ENCODE data around the gene SKA3.

Gene SKA3

DNA sequence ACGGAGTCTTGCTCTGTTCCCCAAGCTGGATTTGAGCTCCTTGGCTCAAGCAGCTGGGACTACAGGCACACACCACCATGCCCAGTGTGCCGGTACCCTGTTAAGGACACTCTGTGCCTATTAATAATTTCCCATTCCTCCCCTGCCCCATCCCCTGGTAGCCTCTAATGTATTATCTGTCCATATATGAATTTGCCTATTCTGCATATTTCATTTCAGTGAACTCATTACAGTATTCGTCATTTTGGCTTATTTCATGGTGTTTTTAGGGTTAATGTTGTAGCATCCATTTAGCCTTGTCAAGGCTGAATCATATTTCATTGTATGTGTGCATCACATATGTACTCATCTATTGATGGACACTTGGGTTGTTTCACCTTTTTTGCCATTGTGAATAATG, 33.6 kb downstream of the SKA3 start (continued):
- TF ChIP-seq, protein P1, sequence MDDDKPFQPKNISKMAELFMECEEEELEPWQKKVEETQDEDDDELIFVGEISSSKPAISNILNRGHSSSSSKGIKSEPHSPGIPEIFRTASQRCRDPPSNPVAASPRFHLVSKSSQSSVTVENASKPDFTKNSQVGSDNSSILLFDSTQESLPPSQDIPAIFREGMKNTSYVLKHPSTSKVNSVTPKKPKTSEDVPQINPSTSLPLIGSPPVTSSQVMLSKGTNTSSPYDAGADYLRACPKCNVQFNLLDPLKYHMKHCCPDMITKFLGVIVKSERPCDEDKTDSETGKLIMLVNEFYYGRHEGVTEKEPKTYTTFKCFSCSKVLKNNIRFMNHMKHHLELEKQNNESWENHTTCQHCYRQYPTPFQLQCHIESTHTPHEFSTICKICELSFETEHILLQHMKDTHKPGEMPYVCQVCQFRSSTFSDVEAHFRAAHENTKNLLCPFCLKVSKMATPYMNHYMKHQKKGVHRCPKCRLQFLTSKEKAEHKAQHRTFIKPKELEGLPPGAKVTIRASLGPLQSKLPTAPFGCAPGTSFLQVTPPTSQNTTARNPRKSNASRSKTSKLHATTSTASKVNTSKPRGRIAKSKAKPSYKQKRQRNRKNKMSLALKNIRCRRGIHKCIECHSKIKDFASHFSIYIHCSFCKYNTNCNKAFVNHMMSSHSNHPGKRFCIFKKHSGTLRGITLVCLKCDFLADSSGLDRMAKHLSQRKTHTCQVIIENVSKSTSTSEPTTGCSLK (tag by site-specific recombination; IDR thresholded peaks at IDR 0.05): no peak
- TF ChIP-seq, protein P2, sequence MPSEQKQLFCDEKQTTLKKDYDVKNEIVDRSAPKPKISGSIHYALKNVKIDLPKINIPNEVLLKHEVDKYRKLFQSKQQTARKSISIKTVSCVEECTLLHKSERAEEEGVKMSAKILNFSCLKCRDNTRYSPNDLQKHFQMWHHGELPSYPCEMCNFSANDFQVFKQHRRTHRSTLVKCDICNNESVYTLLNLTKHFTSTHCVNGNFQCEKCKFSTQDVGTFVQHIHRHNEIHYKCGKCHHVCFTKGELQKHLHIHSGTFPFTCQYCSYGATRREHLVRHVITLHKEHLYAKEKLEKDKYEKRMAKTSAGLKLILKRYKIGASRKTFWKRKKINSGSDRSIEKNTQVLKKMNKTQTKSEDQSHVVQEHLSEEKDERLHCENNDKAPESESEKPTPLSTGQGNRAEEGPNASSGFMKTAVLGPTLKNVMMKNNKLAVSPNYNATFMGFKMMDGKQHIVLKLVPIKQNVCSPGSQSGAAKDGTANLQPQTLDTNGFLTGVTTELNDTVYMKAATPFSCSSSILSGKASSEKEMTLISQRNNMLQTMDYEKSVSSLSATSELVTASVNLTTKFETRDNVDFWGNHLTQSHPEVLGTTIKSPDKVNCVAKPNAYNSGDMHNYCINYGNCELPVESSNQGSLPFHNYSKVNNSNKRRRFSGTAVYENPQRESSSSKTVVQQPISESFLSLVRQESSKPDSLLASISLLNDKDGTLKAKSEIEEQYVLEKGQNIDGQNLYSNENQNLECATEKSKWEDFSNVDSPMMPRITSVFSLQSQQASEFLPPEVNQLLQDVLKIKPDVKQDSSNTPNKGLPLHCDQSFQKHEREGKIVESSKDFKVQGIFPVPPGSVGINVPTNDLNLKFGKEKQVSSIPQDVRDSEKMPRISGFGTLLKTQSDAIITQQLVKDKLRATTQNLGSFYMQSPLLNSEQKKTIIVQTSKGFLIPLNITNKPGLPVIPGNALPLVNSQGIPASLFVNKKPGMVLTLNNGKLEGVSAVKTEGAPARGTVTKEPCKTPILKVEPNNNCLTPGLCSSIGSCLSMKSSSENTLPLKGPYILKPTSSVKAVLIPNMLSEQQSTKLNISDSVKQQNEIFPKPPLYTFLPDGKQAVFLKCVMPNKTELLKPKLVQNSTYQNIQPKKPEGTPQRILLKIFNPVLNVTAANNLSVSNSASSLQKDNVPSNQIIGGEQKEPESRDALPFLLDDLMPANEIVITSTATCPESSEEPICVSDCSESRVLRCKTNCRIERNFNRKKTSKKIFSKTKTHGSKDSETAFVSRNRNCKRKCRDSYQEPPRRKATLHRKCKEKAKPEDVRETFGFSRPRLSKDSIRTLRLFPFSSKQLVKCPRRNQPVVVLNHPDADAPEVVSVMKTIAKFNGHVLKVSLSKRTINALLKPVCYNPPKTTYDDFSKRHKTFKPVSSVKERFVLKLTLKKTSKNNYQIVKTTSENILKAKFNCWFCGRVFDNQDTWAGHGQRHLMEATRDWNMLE (tag by site-specific recombination; conservative IDR thresholded peaks at IDR 0.05; ENCODE audit: low read depth): no peak
- no peak for TF ChIP-seq ZNF416 (tag by site-specific recombination; IDR thresholded peaks at IDR 0.05)
- no peak for TF ChIP-seq GFI1B (tag by site-specific recombination; IDR thresholded peaks at IDR 0.05)
- no peak for TF ChIP-seq HOXA7 (CRISPR knock-in tag; IDR thresholded peaks at IDR 0.05; ENCODE audit: borderline replicate concordance)
- TF ChIP-seq, protein P3, sequence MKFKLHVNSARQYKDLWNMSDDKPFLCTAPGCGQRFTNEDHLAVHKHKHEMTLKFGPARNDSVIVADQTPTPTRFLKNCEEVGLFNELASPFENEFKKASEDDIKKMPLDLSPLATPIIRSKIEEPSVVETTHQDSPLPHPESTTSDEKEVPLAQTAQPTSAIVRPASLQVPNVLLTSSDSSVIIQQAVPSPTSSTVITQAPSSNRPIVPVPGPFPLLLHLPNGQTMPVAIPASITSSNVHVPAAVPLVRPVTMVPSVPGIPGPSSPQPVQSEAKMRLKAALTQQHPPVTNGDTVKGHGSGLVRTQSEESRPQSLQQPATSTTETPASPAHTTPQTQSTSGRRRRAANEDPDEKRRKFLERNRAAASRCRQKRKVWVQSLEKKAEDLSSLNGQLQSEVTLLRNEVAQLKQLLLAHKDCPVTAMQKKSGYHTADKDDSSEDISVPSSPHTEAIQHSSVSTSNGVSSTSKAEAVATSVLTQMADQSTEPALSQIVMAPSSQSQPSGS (tag by site-specific recombination; IDR thresholded peaks at IDR 0.05; ENCODE audit: low read depth): no peak
- TF ChIP-seq TRIM28 (IDR thresholded peaks at IDR 0.05; ENCODE audit: borderline replicate concordance, low read length): no peak
- TF ChIP-seq, protein P4, sequence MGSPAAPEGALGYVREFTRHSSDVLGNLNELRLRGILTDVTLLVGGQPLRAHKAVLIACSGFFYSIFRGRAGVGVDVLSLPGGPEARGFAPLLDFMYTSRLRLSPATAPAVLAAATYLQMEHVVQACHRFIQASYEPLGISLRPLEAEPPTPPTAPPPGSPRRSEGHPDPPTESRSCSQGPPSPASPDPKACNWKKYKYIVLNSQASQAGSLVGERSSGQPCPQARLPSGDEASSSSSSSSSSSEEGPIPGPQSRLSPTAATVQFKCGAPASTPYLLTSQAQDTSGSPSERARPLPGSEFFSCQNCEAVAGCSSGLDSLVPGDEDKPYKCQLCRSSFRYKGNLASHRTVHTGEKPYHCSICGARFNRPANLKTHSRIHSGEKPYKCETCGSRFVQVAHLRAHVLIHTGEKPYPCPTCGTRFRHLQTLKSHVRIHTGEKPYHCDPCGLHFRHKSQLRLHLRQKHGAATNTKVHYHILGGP (tag by site-specific recombination; IDR thresholded peaks at IDR 0.05): no peak
- TF ChIP-seq, protein P5, sequence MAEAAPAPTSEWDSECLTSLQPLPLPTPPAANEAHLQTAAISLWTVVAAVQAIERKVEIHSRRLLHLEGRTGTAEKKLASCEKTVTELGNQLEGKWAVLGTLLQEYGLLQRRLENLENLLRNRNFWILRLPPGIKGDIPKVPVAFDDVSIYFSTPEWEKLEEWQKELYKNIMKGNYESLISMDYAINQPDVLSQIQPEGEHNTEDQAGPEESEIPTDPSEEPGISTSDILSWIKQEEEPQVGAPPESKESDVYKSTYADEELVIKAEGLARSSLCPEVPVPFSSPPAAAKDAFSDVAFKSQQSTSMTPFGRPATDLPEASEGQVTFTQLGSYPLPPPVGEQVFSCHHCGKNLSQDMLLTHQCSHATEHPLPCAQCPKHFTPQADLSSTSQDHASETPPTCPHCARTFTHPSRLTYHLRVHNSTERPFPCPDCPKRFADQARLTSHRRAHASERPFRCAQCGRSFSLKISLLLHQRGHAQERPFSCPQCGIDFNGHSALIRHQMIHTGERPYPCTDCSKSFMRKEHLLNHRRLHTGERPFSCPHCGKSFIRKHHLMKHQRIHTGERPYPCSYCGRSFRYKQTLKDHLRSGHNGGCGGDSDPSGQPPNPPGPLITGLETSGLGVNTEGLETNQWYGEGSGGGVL (tag by site-specific recombination; IDR thresholded peaks at IDR 0.05): no peak
- TF ChIP-seq, protein P6, sequence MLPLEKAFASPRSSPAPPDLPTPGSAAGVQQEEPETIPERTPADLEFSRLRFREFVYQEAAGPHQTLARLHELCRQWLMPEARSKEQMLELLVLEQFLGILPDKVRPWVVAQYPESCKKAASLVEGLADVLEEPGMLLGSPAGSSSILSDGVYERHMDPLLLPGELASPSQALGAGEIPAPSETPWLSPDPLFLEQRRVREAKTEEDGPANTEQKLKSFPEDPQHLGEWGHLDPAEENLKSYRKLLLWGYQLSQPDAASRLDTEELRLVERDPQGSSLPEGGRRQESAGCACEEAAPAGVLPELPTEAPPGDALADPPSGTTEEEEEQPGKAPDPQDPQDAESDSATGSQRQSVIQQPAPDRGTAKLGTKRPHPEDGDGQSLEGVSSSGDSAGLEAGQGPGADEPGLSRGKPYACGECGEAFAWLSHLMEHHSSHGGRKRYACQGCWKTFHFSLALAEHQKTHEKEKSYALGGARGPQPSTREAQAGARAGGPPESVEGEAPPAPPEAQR (tag by site-specific recombination; IDR thresholded peaks at IDR 0.05): no peak
- no peak for TF ChIP-seq ZNF677 (tag by site-specific recombination; IDR thresholded peaks at IDR 0.05)
- no peak for TF ChIP-seq ZNF211 (tag by site-specific recombination; IDR thresholded peaks at IDR 0.05; ENCODE audit: low read depth)
- TF ChIP-seq ZNF16 (tag by site-specific recombination; IDR thresholded peaks at IDR 0.05; ENCODE audit: low read depth): no peak
